KBM-7 (cell line): ENCODE measurements around the gene MTNR1B.

ENCODE experiments used
- DNase-seq: peaks from one replicate; pipeline ENCODE4 v3.0.0-alpha.2; 2015
- in situ Hi-C: fragments of 300-500 bp; cut with MboI; formaldehyde crosslinking; loops from 2 replicates; pipeline ENCODE4 v1.14.3; 2020; ENCODE audit warnings: low sequenced_read_pairs, low pct_unique_long_range_greater_than_20kb, mixed read lengths

Gene MTNR1B

DNA sequence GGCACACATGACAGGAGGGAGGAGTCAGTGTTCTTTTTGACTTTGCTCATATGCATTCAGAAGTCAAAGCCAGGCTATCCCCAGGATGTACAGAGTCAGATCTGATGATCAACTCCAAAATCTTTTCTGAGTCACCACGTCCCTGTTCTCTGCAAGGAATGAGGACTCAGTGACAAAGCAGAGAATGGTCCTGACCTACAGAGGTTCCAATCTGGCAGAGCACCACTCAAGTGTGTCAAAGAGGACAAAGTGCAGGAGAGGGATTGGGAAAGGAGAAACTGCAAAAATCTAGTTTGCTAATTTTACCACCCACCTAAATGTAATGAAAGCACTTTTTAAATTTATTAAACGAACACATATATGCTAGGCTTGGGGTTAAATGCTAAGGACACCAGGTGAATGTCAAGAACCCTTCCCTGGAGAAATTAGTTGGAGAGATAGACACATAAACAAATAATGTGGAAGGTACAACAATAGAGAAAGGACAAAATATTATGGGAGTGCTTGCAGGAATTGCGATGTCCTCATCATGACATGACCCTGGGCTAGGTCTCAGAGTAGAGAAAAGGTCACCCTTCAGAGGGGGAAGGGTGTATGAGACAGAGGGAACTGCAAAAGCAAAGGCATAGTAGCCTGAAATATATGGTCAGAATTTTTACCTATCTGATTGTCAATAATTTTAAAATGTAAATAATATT lies 56.3 kb downstream of the MTNR1B start:
- in situ Hi-C loops, result no loop called here
- DNase-seq, result no peak

DNA sequence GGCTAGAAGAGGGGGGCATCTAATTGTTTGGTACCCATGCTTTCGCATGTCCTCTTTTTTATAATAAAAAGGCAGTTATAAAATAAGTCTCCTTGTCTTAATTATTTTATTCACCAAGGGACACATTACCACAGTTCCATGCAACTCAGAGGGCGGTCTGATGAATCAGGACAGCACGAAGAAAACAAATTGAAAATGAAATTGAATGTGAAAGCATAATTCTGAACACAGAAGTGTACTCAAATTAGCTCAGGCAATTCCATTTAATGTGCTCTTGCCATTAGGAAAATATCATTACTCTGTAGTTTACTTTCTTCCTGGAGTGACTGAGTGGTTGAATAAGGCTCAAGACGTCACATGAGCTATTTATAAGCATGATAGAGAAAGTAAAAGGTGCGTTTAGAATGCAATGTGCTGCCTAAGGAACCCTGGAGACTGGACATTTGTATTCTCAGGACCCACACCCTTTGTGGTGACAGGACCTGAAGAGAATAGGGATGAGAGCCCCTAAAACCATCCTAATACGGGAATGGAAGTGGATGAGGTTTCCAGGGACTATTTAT lies 59.6 kb downstream of the MTNR1B start:
- DNase-seq, result no peak
- in situ Hi-C loops, result no loop called here

DNA sequence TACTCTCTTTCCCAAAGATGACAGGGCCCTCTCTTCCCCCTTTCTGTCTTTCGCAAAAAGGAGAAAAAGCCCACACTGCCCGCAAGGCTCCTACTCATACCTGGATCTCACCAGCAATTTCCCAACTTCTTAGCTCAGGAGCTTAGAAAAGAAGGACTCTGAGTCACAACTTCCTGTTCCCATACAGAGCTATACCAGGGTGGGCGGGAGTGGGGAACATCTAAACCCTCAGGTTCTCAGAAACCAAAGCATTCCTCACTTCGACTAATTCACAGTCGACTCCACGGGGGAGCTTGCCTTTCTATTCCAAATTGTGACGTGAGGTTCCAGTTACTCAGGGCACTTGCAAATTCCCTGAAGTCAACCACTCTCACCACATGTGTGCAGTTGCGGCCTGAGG lies 61.9 kb downstream of the MTNR1B start:
- DNase-seq, result no peak
- in situ Hi-C loops, result no loop called here
